GM23248 (cell line): ENCODE measurements around the gene ZBTB20. TPM values are rescaled to one million over a fixed set of nuclear protein-coding genes. Genes with fewer than 3 reads are reported as not detected.

Source experiments
- DNase-seq: peaks from one replicate; pipeline ENCODE4 v3.0.0-alpha.2; 2015
- H2AFZ ChIP-seq: fragments of 200-600 bp; sonication (generic); 2 replicates; pipeline ENCODE4 v1.6.1; 2016; ENCODE audit warnings: antibody characterized with exemption
- H3F3A ChIP-seq: fragments of 200-600 bp; sonication (generic); 2 replicates; pipeline ENCODE4 v1.6.1; 2016; ENCODE audit warnings: mild to moderate bottlenecking, antibody characterized with exemption, mixed run types; ENCODE audit not compliant: insufficient read depth
- H3K27ac ChIP-seq: fragments of 200-600 bp; sonication (generic); 2 replicates; pipeline ENCODE4 v1.5.1; 2016; ENCODE audit warnings: mild to moderate bottlenecking
- H3K27me3 ChIP-seq: fragments of 200-600 bp; sonication (generic); replicated peaks from 2 replicates; pipeline ENCODE4 v1.6.1; 2016; ENCODE audit warnings: mild to moderate bottlenecking; ENCODE audit not compliant: insufficient read depth
- H3K36me3 ChIP-seq: fragments of 200-600 bp; sonication (generic); 2 replicates; pipeline ENCODE4 v1.6.1; 2016; ENCODE audit warnings: low read depth, mild to moderate bottlenecking
- H3K4me1 ChIP-seq: fragments of 200-600 bp; sonication (generic); 2 replicates; pipeline ENCODE4 v1.6.1; 2016; ENCODE audit warnings: mild to moderate bottlenecking; ENCODE audit not compliant: insufficient read depth
- H3K4me2 ChIP-seq: fragments of 200-600 bp; sonication (generic); one replicate; pipeline ENCODE4 v1.6.1; 2016; ENCODE audit warnings: mild to moderate bottlenecking; ENCODE audit not compliant: unreplicated experiment
- H3K4me3 ChIP-seq: fragments of 200-600 bp; sonication (generic); 2 replicates; pipeline ENCODE4 v1.5.1; 2016; ENCODE audit warnings: mild to moderate bottlenecking
- H3K79me2 ChIP-seq: fragments of 200-600 bp; sonication (generic); 2 replicates; pipeline ENCODE4 v1.6.1; 2016; ENCODE audit warnings: mild to moderate bottlenecking; ENCODE audit not compliant: insufficient read depth
- H3K9ac ChIP-seq: fragments of 200-600 bp; sonication (generic); 2 replicates; pipeline ENCODE4 v1.6.1; 2016; ENCODE audit warnings: mild to moderate bottlenecking
- H3K9me2 ChIP-seq: fragments of 200-600 bp; sonication (generic); 2 replicates; pipeline ENCODE4 v1.6.1; 2016; ENCODE audit warnings: mixed run types, mild to moderate bottlenecking, moderate library complexity; ENCODE audit not compliant: insufficient read depth
- H3K9me3 ChIP-seq: fragments of 200-600 bp; sonication (generic); one replicate; pipeline ENCODE4 v1.6.1; 2017; ENCODE audit warnings: low read depth
- H4K20me1 ChIP-seq: fragments of 200-600 bp; sonication (generic); 2 replicates; pipeline ENCODE4 v1.6.0; 2016; ENCODE audit not compliant: insufficient read depth
- EZH2 ChIP-seq: fragments of 200-600 bp; sonication (generic); IDR thresholded peaks from 2 replicates; pipeline ENCODE4 v1.6.1; 2018; ENCODE audit warnings: antibody characterized with exemption, mild to moderate bottlenecking; ENCODE audit not compliant: insufficient read depth, poor library complexity, severe bottlenecking
- EZH2phosphoT487 ChIP-seq: fragments of 200-600 bp; sonication (generic); IDR thresholded peaks from 2 replicates; pipeline ENCODE4 v1.6.1; 2018; ENCODE audit warnings: antibody characterized with exemption, moderate library complexity, mild to moderate bottlenecking, low read depth; ENCODE audit not compliant: insufficient read depth
- WGBS, 2 experiments: methylation state at CpG; one replicate each; pipeline ENCODE4 v1.1.6; 2015 to 2017; ENCODE audit warnings: low lambda C conversion rate in 2 of 2, low coverage in 1 of 2; ENCODE audit errors: missing lambda C conversion rate in 2 of 2; 5-methylcytosine and 5-hydroxymethylcytosine counted together
- in situ Hi-C: fragments of 300-500 bp; cut with MboI; formaldehyde crosslinking; loops from 2 replicates; pipeline ENCODE4 v1.15.0; 2020
- polyA plus RNA-seq: library from polyadenylated mRNA; unstranded; fragments of >200 nt; fragmentation: Nextera tagmentation; extraction: Ambion mirVana; gene quantifications from 2 replicates; pipeline ENCODE4 v1.2.1, GENCODE V29; 2016
- total RNA-seq: library from RNA; depleted of rRNA; stranded (reverse); fragments of >200 nt; shearing (Covaris generic); gene quantifications from 2 replicates; pipeline ENCODE4 v1.2.3, GENCODE V29; 2014

The ZBTB20 gene
- total and polyA plus RNA-seq, 2 experiments from 2014 or later: 9.2 to 12.2 TPM

DNA sequence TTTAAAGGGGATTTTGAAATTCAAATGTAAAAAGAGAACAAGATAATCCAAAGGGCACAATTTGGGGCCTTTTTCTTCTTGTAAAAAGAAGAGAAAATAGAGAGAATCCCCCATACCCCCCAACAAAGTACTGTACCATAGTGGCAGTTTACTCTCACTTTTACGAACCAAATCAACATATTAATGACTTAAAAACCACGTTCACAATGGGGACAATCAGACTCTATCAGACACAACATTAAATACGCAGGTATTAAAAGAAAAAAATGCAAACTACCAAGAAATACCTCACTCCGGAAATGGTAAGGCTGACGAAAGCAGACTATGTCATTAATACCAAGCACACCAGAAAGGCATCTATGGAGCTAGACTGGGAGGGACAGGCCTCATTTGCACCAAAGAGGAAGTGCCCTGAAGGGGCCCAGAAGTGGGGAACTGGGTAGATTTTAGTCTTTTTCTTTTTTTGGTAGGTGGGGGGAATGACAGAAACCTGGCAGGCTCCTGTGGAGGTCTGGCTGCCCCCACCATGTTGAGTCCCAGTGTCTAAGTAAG lies 719.0 kb downstream of the ZBTB20 start:
- in situ Hi-C loops: no loop called here
- Histone ChIP-seq H3K4me1 (no peaks in the 10 kb centered on the region), H3K79me2 (peaks cover 5% of the 10 kb centered on the region; the same call in 1 of the 2 replicates), H3K4me3 (no peak overlapping the region), H3K4me2 (no peak overlapping the region), H3K27ac (no peak overlapping the region), H3F3A (no peaks in the 10 kb centered on the region), H3K9ac (no peak overlapping the region), H3K9me2 (no peaks in the 10 kb centered on the region), H2AFZ (no peak overlapping the region), H4K20me1 (no peaks in the 10 kb centered on the region), H3K9me3 (no peaks in the 10 kb centered on the region), H3K36me3 (no peaks in the 10 kb centered on the region), H3K27me3 (no peaks in the 10 kb centered on the region)
- DNase-seq: no peak
- TF ChIP-seq EZH2phosphoT487 (no peak), EZH2 (no peak)
- WGBS, 2 experiments: 90 to 94% methylated on average over 5 of the region's 5 CpGs

GRCh38 chr3:114427285-114428043 lies 719.6 kb downstream of the ZBTB20 start:
- 72 to 73% methylated on average over 8 of the region's 8 CpGs for WGBS, 2 experiments
- Histone ChIP-seq H3K27ac (no peak overlapping the region), H3K4me3 (no peak overlapping the region), H3F3A (no peaks in the 10 kb centered on the region), H3K4me1 (no peaks in the 10 kb centered on the region), H3K9me2 (no peaks in the 10 kb centered on the region), H2AFZ (no peak overlapping the region), H4K20me1 (no peaks in the 10 kb centered on the region), H3K4me2 (no peak overlapping the region), H3K27me3 (no peaks in the 10 kb centered on the region), H3K9me3 (no peaks in the 10 kb centered on the region), H3K9ac (no peak overlapping the region), H3K79me2 (peaks cover 5% of the 10 kb centered on the region; the same call in 1 of the 2 replicates), H3K36me3 (no peaks in the 10 kb centered on the region)
- TF ChIP-seq EZH2phosphoT487 (no peak), EZH2 (no peak)
- in situ Hi-C loops: no loop called here
- DNase-seq: no peak

DNA sequence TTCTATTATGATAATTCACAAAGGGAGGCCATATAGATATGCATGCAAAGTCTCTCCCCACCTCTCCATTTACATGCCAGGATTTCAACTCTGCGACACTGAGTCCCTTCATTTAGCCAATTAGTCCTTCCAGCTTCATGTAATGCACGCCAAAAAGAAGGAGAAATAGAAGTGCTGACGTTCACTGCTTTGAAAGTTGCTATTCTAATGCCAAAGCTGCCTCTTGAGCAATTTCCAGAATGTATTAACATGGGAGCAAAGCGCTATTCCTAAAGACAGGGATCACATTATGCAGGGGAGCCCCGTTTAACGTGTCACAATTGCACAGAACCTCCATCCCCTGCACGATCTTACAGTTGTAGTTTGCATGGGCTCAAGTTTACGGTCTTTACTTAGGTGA lies 722.8 kb downstream of the ZBTB20 start:
- Histone ChIP-seq H3K4me1 (peaks cover 4% of the 10 kb centered on the region; the same call in 1 of the 2 replicates), H3K27me3 (no peaks in the 10 kb centered on the region), H3K27ac (no peak overlapping the region), H3K79me2 (peaks cover 12% of the 10 kb centered on the region), H3K36me3 (no peaks in the 10 kb centered on the region), H3K9me2 (no peaks in the 10 kb centered on the region), H3K9ac (no peak overlapping the region), H3K4me2 (no peak overlapping the region), H3K4me3 (no peak overlapping the region), H4K20me1 (no peaks in the 10 kb centered on the region), H2AFZ (no peak overlapping the region), H3F3A (peaks cover 7% of the 10 kb centered on the region; the same call in 1 of the 2 replicates), H3K9me3 (no peaks in the 10 kb centered on the region)
- 72 to 73% methylated on average over 8 of the region's 8 CpGs for WGBS, 2 experiments
- TF ChIP-seq EZH2 (no peak), EZH2phosphoT487 (no peak)
- no peak for DNase-seq
- in situ Hi-C loops: no loop called here

DNA sequence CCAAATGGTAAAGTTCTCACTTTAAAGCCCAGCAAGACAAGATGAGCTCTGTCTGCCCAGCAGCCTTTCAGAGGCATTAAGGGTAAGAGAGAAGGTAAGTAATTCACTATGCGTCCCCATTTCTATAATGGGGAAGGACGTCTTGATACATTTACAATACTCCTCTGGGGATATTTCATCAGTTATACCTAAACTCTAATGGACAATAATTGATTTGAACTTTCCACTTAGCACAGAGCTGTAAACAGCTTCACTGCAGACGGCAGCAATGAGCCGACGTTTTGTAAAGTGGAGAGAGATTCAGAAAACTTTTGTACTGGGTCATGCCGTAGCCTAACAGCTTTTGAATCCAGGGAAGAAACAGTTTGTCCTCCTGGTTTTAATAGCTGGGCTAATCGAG lies 725.9 kb downstream of the ZBTB20 start:
- no peak overlapping the region for H3K27ac ChIP-seq
- H3K9ac ChIP-seq: no peak overlapping the region
- H3F3A ChIP-seq: peaks cover 35% of the 10 kb centered on the region
- peaks cover 7% of the 10 kb centered on the region for H3K79me2 ChIP-seq
- H3K9me2 ChIP-seq: no peaks in the 10 kb centered on the region
- in situ Hi-C loops: no loop called here
- peaks cover 34% of the 10 kb centered on the region for H3K4me1 ChIP-seq
- WGBS, 2 experiments: 27 to 31% methylated on average over 7 of the region's 7 CpGs
- no peak overlapping the region for H3K4me2 ChIP-seq
- TF ChIP-seq EZH2phosphoT487 (no peak), EZH2 (no peak)
- no peaks in the 10 kb centered on the region for H3K27me3 ChIP-seq
- no peak for DNase-seq
- H3K36me3 ChIP-seq: no peaks in the 10 kb centered on the region
- H4K20me1 ChIP-seq: no peaks in the 10 kb centered on the region
- H3K9me3 ChIP-seq: no peaks in the 10 kb centered on the region
- no peak overlapping the region for H3K4me3 ChIP-seq
- no peak overlapping the region for H2AFZ ChIP-seq
